Stimulated activated CD8-positive, alpha-beta memory T cell treated with anti-CD3 and anti-CD28 coated beads, Interleukin-15, amount 100 ng/mL, for 4 hours (primary cell): ENCODE measurements around the gene VEZT.
"Not testable (repeated sequence)": the region's sequence is repeated elsewhere in the genome, so short reads cannot be mapped to it uniquely, and the experiment has no call there.

Experiments
- DNase-seq, 2 donors: peaks; one replicate each; pipeline ENCODE4 v3.0.0-alpha.2; 2020; ENCODE audit warnings: low read depth in 2 of 2

VEZT gene

GRCh38 chr12:95224202-95225170 lies 6.9 kb downstream of the VEZT start:
- no peak for DNase-seq

GRCh38 chr12:95225645-95226212 lies 8.1 kb downstream of the VEZT start:
- DNase-seq: no peak

- no peak for DNase-seq
Observed at GRCh38 chr12:95227818-95228356, 10.3 kb downstream of the VEZT start.

GRCh38 chr12:95228617-95229016 lies 11.0 kb downstream of the VEZT start:
- no peak for DNase-seq

- DNase-seq: no peak
Observed at GRCh38 chr12:95229636-95230035, 12.0 kb downstream of the VEZT start.

GRCh38 chr12:95230313-95230712 lies 12.7 kb downstream of the VEZT start:
- no peak for DNase-seq

GRCh38 chr12:95231190-95231589 lies 13.6 kb downstream of the VEZT start:
- no peak for DNase-seq

GRCh38 chr12:95234187-95234586 lies 16.6 kb downstream of the VEZT start:
- DNase-seq: not testable (repeated sequence)

- DNase-seq: not testable (repeated sequence)
Observed at GRCh38 chr12:95235621-95236020, 18.0 kb downstream of the VEZT start.

- no peak for DNase-seq
Observed at GRCh38 chr12:95237315-95237714, 19.7 kb downstream of the VEZT start.

- DNase-seq: no peak
Observed at GRCh38 chr12:95238150-95238549, 20.5 kb downstream of the VEZT start.

GRCh38 chr12:95239216-95239615 lies 21.6 kb downstream of the VEZT start:
- no peak for DNase-seq

GRCh38 chr12:95239835-95240234 lies 22.2 kb downstream of the VEZT start:
- not testable (repeated sequence) for DNase-seq

- DNase-seq: no peak
Observed at GRCh38 chr12:95240556-95240955, 22.9 kb downstream of the VEZT start.

- DNase-seq: not testable (repeated sequence)
Observed at GRCh38 chr12:95241138-95241537, 23.5 kb downstream of the VEZT start.

- no peak for DNase-seq
Observed at GRCh38 chr12:95241761-95242506, 24.3 kb downstream of the VEZT start.

- no peak for DNase-seq
Observed at GRCh38 chr12:95243497-95244183, 26.0 kb downstream of the VEZT start.

GRCh38 chr12:95244350-95244749 lies 26.7 kb downstream of the VEZT start:
- DNase-seq: no peak

- no peak for DNase-seq
Observed at GRCh38 chr12:95248095-95248494, 30.5 kb downstream of the VEZT start.

- DNase-seq: no peak
Observed at GRCh38 chr12:95248604-95249360, 31.2 kb downstream of the VEZT start.

- no peak for DNase-seq
Observed at GRCh38 chr12:95253386-95253785, 35.8 kb downstream of the VEZT start.
